ENCODE results near the gene SESN1. TPM values are rescaled to one million over a fixed set of nuclear protein-coding genes. Genes with fewer than 3 reads are reported as not detected.

The SESN1 gene
- total RNA-seq, 1 experiment from 2014 or later: 30.2 TPM

DNA sequence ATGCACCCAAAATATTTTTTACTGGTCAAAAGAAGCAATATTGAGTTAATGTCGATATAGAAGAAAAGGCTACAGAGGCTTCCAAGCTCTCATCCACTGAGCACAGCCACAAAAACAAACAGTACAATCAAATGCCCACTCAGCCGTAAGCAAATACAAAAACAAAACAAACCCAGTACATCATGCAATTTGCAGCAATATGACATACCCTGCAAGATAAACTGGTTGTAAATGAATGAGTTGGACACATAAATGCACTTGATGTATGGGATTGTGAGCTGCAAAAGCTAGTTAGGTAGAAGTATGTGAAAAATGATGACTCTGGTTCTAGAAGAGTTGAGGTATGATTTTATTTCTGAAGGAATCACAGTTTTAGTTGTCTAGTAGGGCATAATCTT is 83.9 kb downstream of the SESN1 start:
- ChIA-PET POLR2A (no interaction called here), CTCF (no interaction called here)
- Mint-ChIP-seq H3K4me1 (peaks cover 30% of the 10 kb centered on the region), H3K27ac (no peak overlapping the region), H3K27me3 (ENCODE audit: low read depth) (no peaks in the 10 kb centered on the region), H3K9me3 (no peaks in the 10 kb centered on the region), H3K36me3 (no peaks in the 10 kb centered on the region), H3K4me3 (no peak overlapping the region)
- no peak for ATAC-seq
- DNase-seq (ENCODE audit: low spot score): no peak
- TF ChIP-seq NR2C2 (CRISPR knock-in tag; IDR thresholded peaks at IDR 0.05) (no peak), GABPB1 (CRISPR knock-in tag; IDR thresholded peaks at IDR 0.05) (peak; percentile 88)

DNA sequence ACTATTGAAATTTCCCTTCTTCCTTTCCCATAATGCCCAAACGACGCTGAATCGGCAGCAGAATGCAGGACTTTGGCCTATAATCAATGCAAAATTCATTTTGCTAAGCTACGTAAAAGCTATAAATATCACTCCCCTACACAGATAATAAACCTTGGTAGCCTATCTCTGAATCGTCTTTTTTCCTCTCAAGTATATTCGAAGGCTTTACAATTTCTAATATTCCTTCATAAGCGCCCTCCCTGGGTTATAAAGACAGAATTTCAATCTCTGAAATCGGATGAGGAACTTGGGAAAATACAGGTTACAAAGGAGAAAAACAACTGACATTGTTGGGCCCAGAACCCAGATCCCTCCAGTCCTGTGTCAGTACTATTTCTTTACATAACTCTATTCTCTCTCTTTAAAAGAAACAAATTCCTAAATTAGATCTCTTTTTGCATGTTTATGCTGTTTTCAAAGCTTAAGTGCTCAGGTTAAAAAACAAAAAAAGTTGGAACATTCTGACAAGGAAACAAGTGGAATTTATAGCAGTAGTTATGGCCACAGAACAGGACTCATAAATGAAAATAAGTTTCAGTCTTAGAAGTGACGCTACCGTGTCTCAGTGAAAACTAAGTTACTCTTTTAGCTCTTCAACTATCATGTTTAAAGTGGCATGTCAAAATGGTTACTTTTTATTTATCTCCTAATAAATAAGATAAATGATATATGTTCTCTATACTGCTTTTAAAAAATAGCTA is 84.5 kb downstream of the SESN1 start:
- DNase-seq (ENCODE audit: low spot score) (no peak), ATAC-seq (no peak)
- H3K4me1 Mint-ChIP-seq: peaks cover 31% of the 10 kb centered on the region
- no peaks in the 10 kb centered on the region for H3K36me3 Mint-ChIP-seq
- POLR2A ChIA-PET: no interaction called here
- CTCF ChIA-PET: interaction anchor here (1.4 kb wide), 1 partner anchor 42 kb away, joined by 3 read pairs; no protein-coding TSS in a partner anchor
- H3K27me3 Mint-ChIP-seq (ENCODE audit: low read depth): no peaks in the 10 kb centered on the region
- TF ChIP-seq, protein P1, sequence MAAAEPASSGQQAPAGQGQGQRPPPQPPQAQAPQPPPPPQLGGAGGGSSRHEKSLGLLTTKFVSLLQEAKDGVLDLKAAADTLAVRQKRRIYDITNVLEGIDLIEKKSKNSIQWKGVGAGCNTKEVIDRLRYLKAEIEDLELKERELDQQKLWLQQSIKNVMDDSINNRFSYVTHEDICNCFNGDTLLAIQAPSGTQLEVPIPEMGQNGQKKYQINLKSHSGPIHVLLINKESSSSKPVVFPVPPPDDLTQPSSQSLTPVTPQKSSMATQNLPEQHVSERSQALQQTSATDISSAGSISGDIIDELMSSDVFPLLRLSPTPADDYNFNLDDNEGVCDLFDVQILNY (CRISPR knock-in tag; IDR thresholded peaks at IDR 0.05): no peak
- no peak for TF ChIP-seq PRRX2 (CRISPR knock-in tag; IDR thresholded peaks at IDR 0.05)
- no peak for TF ChIP-seq ZNF219 (CRISPR knock-in tag; IDR thresholded peaks at IDR 0.05; ENCODE audit: borderline replicate concordance)
- TF ChIP-seq ZNF671 (CRISPR knock-in tag; IDR thresholded peaks at IDR 0.05): no peak
- TF ChIP-seq NFATC4 (CRISPR knock-in tag; IDR thresholded peaks at IDR 0.05): no peak
- TF ChIP-seq NFYB (CRISPR knock-in tag; conservative IDR thresholded peaks at IDR 0.05; ENCODE audit: low read depth): no peak
- no peak for TF ChIP-seq JAZF1 (CRISPR knock-in tag; IDR thresholded peaks at IDR 0.05)
- TF ChIP-seq IRF2 (CRISPR knock-in tag; IDR thresholded peaks at IDR 0.05; ENCODE audit: borderline replicate concordance, low read depth): no peak
- TF ChIP-seq, protein P2, sequence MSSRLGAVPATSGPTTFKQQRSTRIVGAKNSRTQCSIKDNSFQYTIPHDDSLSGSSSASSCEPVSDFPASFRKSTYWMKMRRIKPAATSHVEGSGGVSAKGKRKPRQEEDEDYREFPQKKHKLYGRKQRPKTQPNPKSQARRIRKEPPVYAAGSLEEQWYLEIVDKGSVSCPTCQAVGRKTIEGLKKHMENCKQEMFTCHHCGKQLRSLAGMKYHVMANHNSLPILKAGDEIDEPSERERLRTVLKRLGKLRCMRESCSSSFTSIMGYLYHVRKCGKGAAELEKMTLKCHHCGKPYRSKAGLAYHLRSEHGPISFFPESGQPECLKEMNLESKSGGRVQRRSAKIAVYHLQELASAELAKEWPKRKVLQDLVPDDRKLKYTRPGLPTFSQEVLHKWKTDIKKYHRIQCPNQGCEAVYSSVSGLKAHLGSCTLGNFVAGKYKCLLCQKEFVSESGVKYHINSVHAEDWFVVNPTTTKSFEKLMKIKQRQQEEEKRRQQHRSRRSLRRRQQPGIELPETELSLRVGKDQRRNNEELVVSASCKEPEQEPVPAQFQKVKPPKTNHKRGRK (CRISPR knock-in tag; IDR thresholded peaks at IDR 0.05; ENCODE audit: borderline replicate concordance): no peak
- no peak for TF ChIP-seq NR3C1 (CRISPR knock-in tag; conservative IDR thresholded peaks at IDR 0.05; ENCODE audit: low read depth)
- no peak for TF ChIP-seq ZNF138 (CRISPR knock-in tag; conservative IDR thresholded peaks at IDR 0.05)
- TF ChIP-seq, protein P3, sequence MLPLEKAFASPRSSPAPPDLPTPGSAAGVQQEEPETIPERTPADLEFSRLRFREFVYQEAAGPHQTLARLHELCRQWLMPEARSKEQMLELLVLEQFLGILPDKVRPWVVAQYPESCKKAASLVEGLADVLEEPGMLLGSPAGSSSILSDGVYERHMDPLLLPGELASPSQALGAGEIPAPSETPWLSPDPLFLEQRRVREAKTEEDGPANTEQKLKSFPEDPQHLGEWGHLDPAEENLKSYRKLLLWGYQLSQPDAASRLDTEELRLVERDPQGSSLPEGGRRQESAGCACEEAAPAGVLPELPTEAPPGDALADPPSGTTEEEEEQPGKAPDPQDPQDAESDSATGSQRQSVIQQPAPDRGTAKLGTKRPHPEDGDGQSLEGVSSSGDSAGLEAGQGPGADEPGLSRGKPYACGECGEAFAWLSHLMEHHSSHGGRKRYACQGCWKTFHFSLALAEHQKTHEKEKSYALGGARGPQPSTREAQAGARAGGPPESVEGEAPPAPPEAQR (CRISPR knock-in tag; IDR thresholded peaks at IDR 0.05): no peak
- TF ChIP-seq, protein P4, sequence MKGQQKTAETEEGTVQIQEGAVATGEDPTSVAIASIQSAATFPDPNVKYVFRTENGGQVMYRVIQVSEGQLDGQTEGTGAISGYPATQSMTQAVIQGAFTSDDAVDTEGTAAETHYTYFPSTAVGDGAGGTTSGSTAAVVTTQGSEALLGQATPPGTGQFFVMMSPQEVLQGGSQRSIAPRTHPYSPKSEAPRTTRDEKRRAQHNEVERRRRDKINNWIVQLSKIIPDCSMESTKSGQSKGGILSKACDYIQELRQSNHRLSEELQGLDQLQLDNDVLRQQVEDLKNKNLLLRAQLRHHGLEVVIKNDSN (CRISPR knock-in tag; IDR thresholded peaks at IDR 0.05): no peak
- no peak for TF ChIP-seq TP53 (CRISPR knock-in tag; IDR thresholded peaks at IDR 0.05)
- TF ChIP-seq RELA (CRISPR knock-in tag; IDR thresholded peaks at IDR 0.05; ENCODE audit: borderline replicate concordance): no peak
- H3K9me3 Mint-ChIP-seq: no peaks in the 10 kb centered on the region
- H3K4me3 Mint-ChIP-seq: peak overlapping the region; percentile 94
- peak overlapping the region; percentile 95 for H3K27ac Mint-ChIP-seq

DNA sequence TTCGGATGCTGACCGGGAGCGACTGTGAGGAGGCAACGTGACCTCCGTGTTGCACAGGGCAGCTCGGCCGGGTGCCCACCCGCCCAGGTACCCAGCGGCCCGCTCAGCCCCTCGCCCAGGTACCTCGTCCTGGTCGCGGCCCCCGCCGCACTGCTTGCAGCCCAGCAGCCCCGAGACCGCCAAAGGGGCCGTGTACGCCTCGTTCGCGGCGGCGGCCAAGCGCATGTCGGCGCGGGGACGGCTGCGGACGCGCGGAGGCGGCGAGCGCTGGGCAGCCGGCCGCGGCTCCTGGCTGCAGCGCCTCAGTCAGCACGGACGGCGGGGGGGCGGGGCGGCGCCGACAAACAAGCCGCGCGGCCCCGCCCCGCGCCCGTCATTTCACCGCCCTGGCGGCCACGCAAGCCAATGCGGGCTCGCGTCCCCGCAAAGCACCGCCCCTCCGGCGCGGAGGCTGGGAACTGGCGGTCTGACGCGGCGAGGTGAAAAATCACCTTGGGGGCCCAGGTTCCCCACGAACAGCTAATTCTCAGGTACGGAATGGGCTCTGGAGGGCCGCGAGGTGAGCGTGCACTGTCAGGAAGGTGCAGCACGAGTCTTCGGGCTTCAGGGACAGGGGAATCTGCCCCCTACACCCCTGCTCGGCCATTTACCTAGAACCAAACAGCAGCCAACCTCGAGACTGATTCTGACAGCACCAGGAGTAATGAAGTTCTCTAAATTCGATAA is 85.2 kb downstream of the SESN1 start:
- Mint-ChIP-seq H3K27ac (peak overlapping the region; percentile 95), H3K9me3 (no peaks in the 10 kb centered on the region), H3K27me3 (ENCODE audit: low read depth) (no peaks in the 10 kb centered on the region), H3K4me1 (peaks cover 37% of the 10 kb centered on the region), H3K4me3 (peak overlapping the region; percentile 94), H3K36me3 (no peaks in the 10 kb centered on the region)
- DNase-seq (ENCODE audit: low spot score): peak; percentile 92
- peak; percentile 96 for ATAC-seq
- ChIA-PET POLR2A (interaction anchor here (0.6 to 1.3 kb wide), 2 partner anchors 18 to 85 kb away, joined by 6 to 7 read pairs; partner anchors contain the start of gene SESN1), CTCF (interaction anchor here (1.2 to 1.4 kb wide), 2 partner anchors 13 to 41 kb away, joined by 3 read pairs; no protein-coding TSS in a partner anchor)
- TF ChIP-seq NR1H2 (CRISPR knock-in tag; IDR thresholded peaks at IDR 0.05) (no peak), CREB1 (CRISPR knock-in tag; IDR thresholded peaks at IDR 0.05) (no peak), NR3C1 (CRISPR knock-in tag; conservative IDR thresholded peaks at IDR 0.05; ENCODE audit: low read depth) (no peak; the same call in 1 of the 2 replicates), RORB (CRISPR knock-in tag; IDR thresholded peaks at IDR 0.05) (no peak)
- TF ChIP-seq, protein P5, sequence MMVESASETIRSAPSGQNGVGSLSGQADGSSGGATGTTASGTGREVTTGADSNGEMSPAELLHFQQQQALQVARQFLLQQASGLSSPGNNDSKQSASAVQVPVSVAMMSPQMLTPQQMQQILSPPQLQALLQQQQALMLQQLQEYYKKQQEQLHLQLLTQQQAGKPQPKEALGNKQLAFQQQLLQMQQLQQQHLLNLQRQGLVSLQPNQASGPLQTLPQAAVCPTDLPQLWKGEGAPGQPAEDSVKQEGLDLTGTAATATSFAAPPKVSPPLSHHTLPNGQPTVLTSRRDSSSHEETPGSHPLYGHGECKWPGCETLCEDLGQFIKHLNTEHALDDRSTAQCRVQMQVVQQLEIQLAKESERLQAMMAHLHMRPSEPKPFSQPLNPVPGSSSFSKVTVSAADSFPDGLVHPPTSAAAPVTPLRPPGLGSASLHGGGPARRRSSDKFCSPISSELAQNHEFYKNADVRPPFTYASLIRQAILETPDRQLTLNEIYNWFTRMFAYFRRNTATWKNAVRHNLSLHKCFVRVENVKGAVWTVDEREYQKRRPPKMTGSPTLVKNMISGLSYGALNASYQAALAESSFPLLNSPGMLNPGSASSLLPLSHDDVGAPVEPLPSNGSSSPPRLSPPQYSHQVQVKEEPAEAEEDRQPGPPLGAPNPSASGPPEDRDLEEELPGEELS (CRISPR knock-in tag; IDR thresholded peaks at IDR 0.05): peak; percentile 95
- TF ChIP-seq, protein P6, sequence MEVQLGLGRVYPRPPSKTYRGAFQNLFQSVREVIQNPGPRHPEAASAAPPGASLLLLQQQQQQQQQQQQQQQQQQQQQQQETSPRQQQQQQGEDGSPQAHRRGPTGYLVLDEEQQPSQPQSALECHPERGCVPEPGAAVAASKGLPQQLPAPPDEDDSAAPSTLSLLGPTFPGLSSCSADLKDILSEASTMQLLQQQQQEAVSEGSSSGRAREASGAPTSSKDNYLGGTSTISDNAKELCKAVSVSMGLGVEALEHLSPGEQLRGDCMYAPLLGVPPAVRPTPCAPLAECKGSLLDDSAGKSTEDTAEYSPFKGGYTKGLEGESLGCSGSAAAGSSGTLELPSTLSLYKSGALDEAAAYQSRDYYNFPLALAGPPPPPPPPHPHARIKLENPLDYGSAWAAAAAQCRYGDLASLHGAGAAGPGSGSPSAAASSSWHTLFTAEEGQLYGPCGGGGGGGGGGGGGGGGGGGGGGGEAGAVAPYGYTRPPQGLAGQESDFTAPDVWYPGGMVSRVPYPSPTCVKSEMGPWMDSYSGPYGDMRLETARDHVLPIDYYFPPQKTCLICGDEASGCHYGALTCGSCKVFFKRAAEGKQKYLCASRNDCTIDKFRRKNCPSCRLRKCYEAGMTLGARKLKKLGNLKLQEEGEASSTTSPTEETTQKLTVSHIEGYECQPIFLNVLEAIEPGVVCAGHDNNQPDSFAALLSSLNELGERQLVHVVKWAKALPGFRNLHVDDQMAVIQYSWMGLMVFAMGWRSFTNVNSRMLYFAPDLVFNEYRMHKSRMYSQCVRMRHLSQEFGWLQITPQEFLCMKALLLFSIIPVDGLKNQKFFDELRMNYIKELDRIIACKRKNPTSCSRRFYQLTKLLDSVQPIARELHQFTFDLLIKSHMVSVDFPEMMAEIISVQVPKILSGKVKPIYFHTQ (CRISPR knock-in tag; IDR thresholded peaks at IDR 0.05): no peak
